ENCODE measurements around the gene ARHGAP24. TPM values are rescaled to one million over a fixed set of nuclear protein-coding genes. Genes with fewer than 3 reads are reported as not detected.

Gene ARHGAP24
- total and polyA plus RNA-seq, 2 donors (not counting 1 experiment from before 2014, with no cell fraction given), result 15.9 to 40.5 TPM

DNA sequence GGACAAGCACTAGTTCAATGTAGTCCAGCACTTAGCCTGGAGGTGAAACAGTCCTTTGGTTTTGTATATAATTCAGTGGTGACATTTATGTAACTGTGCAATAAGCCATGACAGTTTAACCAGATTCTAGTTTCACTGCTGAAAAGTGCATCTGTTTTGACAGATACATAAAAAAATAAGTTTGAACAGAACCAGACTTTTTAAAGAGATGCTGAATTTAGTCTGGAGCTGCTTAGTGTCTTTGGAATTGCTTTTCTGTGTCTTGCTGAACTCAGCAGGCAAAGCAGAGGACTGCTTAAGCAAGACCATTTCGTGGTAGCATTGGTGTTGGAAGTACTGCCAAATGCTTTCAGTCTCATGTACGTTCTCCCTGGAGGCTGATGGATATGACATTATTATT lies 491.4 kb downstream of the ARHGAP24 start:
- H3K4me2 ChIP-seq (ENCODE audit: extremely low read depth, insufficient read depth, low read length), result no peak overlapping the region
- H3K9me3 ChIP-seq (ENCODE audit: control insufficient read depth, insufficient read depth, low read depth, low read length), result no peaks in the 10 kb centered on the region
- H2AFZ ChIP-seq (ENCODE audit: low read length), result no peak overlapping the region
- no peaks in the 10 kb centered on the region for H3K36me3 ChIP-seq (ENCODE audit: control insufficient read depth, insufficient read depth, low read length)
- TF ChIP-seq EZH2 (IDR thresholded peaks at IDR 0.05; ENCODE audit: low read length, missing control alignments), result no peak
- TF ChIP-seq, protein P1, sequence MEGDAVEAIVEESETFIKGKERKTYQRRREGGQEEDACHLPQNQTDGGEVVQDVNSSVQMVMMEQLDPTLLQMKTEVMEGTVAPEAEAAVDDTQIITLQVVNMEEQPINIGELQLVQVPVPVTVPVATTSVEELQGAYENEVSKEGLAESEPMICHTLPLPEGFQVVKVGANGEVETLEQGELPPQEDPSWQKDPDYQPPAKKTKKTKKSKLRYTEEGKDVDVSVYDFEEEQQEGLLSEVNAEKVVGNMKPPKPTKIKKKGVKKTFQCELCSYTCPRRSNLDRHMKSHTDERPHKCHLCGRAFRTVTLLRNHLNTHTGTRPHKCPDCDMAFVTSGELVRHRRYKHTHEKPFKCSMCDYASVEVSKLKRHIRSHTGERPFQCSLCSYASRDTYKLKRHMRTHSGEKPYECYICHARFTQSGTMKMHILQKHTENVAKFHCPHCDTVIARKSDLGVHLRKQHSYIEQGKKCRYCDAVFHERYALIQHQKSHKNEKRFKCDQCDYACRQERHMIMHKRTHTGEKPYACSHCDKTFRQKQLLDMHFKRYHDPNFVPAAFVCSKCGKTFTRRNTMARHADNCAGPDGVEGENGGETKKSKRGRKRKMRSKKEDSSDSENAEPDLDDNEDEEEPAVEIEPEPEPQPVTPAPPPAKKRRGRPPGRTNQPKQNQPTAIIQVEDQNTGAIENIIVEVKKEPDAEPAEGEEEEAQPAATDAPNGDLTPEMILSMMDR (conservative IDR thresholded peaks at IDR 0.05 in 1 of 2, IDR thresholded peaks at IDR 0.05 in 1 of 2; ENCODE audit: low read depth in 1 of 2, low read length in 2 of 2), result no peak
- no peaks in the 10 kb centered on the region for H3K79me2 ChIP-seq (ENCODE audit: control insufficient read depth, insufficient read depth, low read length)
- no peaks in the 10 kb centered on the region for H4K20me1 ChIP-seq (ENCODE audit: control insufficient read depth, extremely low read depth, insufficient read depth, low read length)
- H3K9ac ChIP-seq (ENCODE audit: insufficient read depth, low read length), result no peak overlapping the region
- no peak overlapping the region for H3K27ac ChIP-seq (ENCODE audit: insufficient read depth, low read length)
- peak; percentile 4 to 39 for DNase-seq (ENCODE audit: low read depth in 2 of 2)
- no peak overlapping the region for H3K4me3 ChIP-seq (replicated peaks in 1 of 4; ENCODE audit: control extremely low read depth in 1 of 4, insufficient read depth in 1 of 4, low read depth in 3 of 4, low read length in 4 of 4)
- H3K4me1 ChIP-seq (ENCODE audit: control insufficient read depth, extremely low read depth, insufficient read depth, low read length), result no peaks in the 10 kb centered on the region
- H3K27me3 ChIP-seq (ENCODE audit: control insufficient read depth, insufficient read depth, low read length), result no peaks in the 10 kb centered on the region

DNA sequence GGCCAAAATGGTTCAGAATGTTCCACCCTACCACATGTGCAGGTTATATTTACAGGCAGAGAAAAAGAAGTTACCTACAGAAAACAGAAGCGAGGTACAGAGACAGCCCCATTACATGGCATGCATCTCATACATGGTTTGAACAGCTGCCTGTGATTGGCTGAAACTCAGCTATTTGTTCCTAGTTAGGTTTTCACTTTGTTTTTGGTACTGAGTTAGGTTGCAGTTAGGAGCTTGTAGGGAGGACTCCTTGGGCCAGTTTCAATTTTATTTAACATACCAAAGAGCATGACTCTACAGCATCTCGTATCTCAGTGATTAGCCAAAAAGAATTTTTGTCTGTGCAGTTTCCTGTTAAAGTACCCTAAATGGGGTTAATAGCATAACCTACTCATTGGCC lies 492.9 kb downstream of the ARHGAP24 start:
- no peak overlapping the region for H3K27ac ChIP-seq (ENCODE audit: insufficient read depth, low read length)
- no peaks in the 10 kb centered on the region for H4K20me1 ChIP-seq (ENCODE audit: control insufficient read depth, extremely low read depth, insufficient read depth, low read length)
- H3K79me2 ChIP-seq (ENCODE audit: control insufficient read depth, insufficient read depth, low read length), result no peaks in the 10 kb centered on the region
- H3K36me3 ChIP-seq (ENCODE audit: control insufficient read depth, insufficient read depth, low read length), result no peaks in the 10 kb centered on the region
- no peak overlapping the region for H2AFZ ChIP-seq (ENCODE audit: low read length)
- peak; percentile 12 to 60 for DNase-seq (ENCODE audit: low read depth in 2 of 2)
- TF ChIP-seq EZH2 (IDR thresholded peaks at IDR 0.05; ENCODE audit: low read length, missing control alignments), result no peak
- TF ChIP-seq, protein P1 (conservative IDR thresholded peaks at IDR 0.05 in 1 of 2, IDR thresholded peaks at IDR 0.05 in 1 of 2; ENCODE audit: low read depth in 1 of 2, low read length in 2 of 2), result no peak
- H3K4me3 ChIP-seq (replicated peaks in 1 of 4; ENCODE audit: control extremely low read depth in 1 of 4, insufficient read depth in 1 of 4, low read depth in 3 of 4, low read length in 4 of 4), result no peak overlapping the region
- H3K4me2 ChIP-seq (ENCODE audit: extremely low read depth, insufficient read depth, low read length), result peak overlapping the region; percentile 48
- H3K9me3 ChIP-seq (ENCODE audit: control insufficient read depth, insufficient read depth, low read depth, low read length), result no peaks in the 10 kb centered on the region
- no peaks in the 10 kb centered on the region for H3K4me1 ChIP-seq (ENCODE audit: control insufficient read depth, extremely low read depth, insufficient read depth, low read length)
- no peaks in the 10 kb centered on the region for H3K27me3 ChIP-seq (ENCODE audit: control insufficient read depth, insufficient read depth, low read length)
- H3K9ac ChIP-seq (ENCODE audit: insufficient read depth, low read length), result no peak overlapping the region

DNA sequence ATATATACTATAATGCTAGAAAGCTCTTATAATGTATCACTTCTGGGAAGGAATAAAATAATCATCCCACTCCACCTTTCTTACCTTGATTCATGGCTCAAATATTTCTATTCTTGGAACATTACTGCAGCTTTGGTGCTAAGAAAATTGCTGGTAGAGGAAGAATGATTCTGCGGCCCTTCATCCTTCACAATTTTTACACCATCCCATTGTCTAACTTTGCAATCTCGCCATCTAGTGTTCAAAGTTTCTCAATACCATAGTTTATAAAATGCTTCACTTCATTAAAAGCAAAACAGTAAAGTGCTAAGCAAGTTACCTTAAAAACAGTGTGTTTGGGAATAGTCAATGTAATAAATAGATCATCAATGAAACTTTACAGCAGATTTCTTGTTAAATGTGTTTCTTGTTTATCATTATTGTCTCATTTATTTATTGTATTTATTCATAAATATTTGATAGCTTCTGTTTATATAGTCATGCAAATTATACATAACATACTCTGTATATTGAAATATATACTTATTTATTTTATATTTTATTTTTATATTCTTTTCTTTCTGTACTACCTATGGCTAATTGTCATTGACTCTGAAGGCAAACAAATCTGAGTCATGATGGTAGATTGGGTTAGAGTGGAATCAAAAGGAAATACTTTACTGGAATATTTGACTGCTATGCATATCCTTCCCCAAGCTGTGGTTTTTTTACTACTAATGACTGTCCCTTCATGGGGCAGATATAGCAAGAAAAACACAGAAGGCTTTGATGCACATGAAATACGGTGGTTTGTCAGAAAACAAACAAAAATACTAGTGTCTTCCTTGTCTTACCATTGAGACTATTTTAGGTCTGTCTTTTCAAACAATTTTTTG lies 494.2 kb downstream of the ARHGAP24 start:
- DNase-seq (ENCODE audit: low read depth in 2 of 2), result peak; percentile 69 to 77
- H4K20me1 ChIP-seq (ENCODE audit: control insufficient read depth, extremely low read depth, insufficient read depth, low read length), result no peaks in the 10 kb centered on the region
- H3K4me3 ChIP-seq (replicated peaks in 1 of 4; ENCODE audit: control extremely low read depth in 1 of 4, insufficient read depth in 1 of 4, low read depth in 3 of 4, low read length in 4 of 4), result no peak overlapping the region
- TF ChIP-seq, protein P1 (conservative IDR thresholded peaks at IDR 0.05 in 1 of 2, IDR thresholded peaks at IDR 0.05 in 1 of 2; ENCODE audit: low read depth in 1 of 2, low read length in 2 of 2), result peak; percentile 42 to 53
- no peak for TF ChIP-seq EZH2 (IDR thresholded peaks at IDR 0.05; ENCODE audit: low read length, missing control alignments)
- no peaks in the 10 kb centered on the region for H3K79me2 ChIP-seq (ENCODE audit: control insufficient read depth, insufficient read depth, low read length)
- H3K27ac ChIP-seq (ENCODE audit: insufficient read depth, low read length), result no peak overlapping the region
- no peak overlapping the region for H2AFZ ChIP-seq (ENCODE audit: low read length)
- no peaks in the 10 kb centered on the region for H3K9me3 ChIP-seq (ENCODE audit: control insufficient read depth, insufficient read depth, low read depth, low read length)
- no peaks in the 10 kb centered on the region for H3K4me1 ChIP-seq (ENCODE audit: control insufficient read depth, extremely low read depth, insufficient read depth, low read length)
- H3K9ac ChIP-seq (ENCODE audit: insufficient read depth, low read length), result no peak overlapping the region
- H3K36me3 ChIP-seq (ENCODE audit: control insufficient read depth, insufficient read depth, low read length), result no peaks in the 10 kb centered on the region
- no peak overlapping the region for H3K4me2 ChIP-seq (ENCODE audit: extremely low read depth, insufficient read depth, low read length)
- no peaks in the 10 kb centered on the region for H3K27me3 ChIP-seq (ENCODE audit: control insufficient read depth, insufficient read depth, low read length)
